SIG-M5 treated with dmso at 0.1 percent for 504 hours (cell line): ENCODE results near the gene JKAMP.

Experiments
- DNase-seq: peaks from one replicate; lab custom pipeline; 2025; ENCODE audit not compliant: unreplicated experiment; lab: John Stamatoyannopoulos, UW

Gene JKAMP

GRCh38 chr14:59538936-59539335 lies 54.6 kb downstream of the JKAMP start:
- DNase-seq = no peak

GRCh38 chr14:59540852-59541251 lies 56.5 kb downstream of the JKAMP start:
- no peak for DNase-seq

GRCh38 chr14:59541731-59542130 lies 57.4 kb downstream of the JKAMP start:
- DNase-seq = no peak

GRCh38 chr14:59543873-59544272 lies 59.6 kb downstream of the JKAMP start:
- DNase-seq = no peak

- DNase-seq = no peak
Measured at GRCh38 chr14:59547310-59547709, 63.0 kb downstream of the JKAMP start.
